Progenitor cell of endocrine pancreas (in vitro differentiated cells): ENCODE measurements around the gene CYP2C18. TPM values are rescaled to one million over a fixed set of nuclear protein-coding genes. Genes with fewer than 3 reads are reported as not detected.

Experiments used
- DNase-seq: peaks from one replicate; pipeline ENCODE4 v3.0.0; 2021; ENCODE audit warnings: low spot score; ENCODE audit not compliant: unreplicated experiment
- H3K27ac Mint-ChIP-seq: 2 replicates; pipeline ENCODE4 v1.8.0; 2021; ENCODE audit warnings: mild to moderate bottlenecking, moderate library complexity, mixed read lengths
- H3K27me3 Mint-ChIP-seq: 2 replicates; pipeline ENCODE4 v1.8.0; 2021; ENCODE audit warnings: mixed read lengths
- H3K36me3 Mint-ChIP-seq: 2 replicates; pipeline ENCODE4 v1.8.0; 2022; ENCODE audit warnings: mixed read lengths; ENCODE audit not compliant: insufficient read depth
- H3K4me1 Mint-ChIP-seq: 2 replicates; pipeline ENCODE4 v1.8.0; 2021; ENCODE audit warnings: low read depth, mixed read lengths
- H3K4me3 Mint-ChIP-seq: 2 replicates; pipeline ENCODE4 v1.8.0; 2021; ENCODE audit warnings: low read depth, mild to moderate bottlenecking, moderate library complexity, mixed read lengths
- H3K9me3 Mint-ChIP-seq: 2 replicates; pipeline ENCODE4 v1.8.0; 2021; ENCODE audit warnings: low read depth, mixed read lengths
- CTCF ChIP-seq: fragments of 200-600 bp; sonication (generic); IDR thresholded peaks from one replicate; pipeline ENCODE4 v1.5.0; 2021; ENCODE audit warnings: antibody characterized with exemption, mild to moderate bottlenecking; ENCODE audit not compliant: unreplicated experiment
- total RNA-seq: library from RNA; stranded (reverse); gene quantifications from 2 replicates; pipeline ENCODE4 v1.2.1, GENCODE V29; 2021

CYP2C18 gene
- total RNA-seq, 1 donor from 2014 or later = not detected

GRCh38 chr10:94777886-94778458 lies 94.4 kb downstream of the CYP2C18 start:
- Mint-ChIP-seq H3K36me3 (no peaks in the 10 kb centered on the region), H3K4me1 (peaks cover 10% of the 10 kb centered on the region), H3K4me3 (no peak overlapping the region), H3K27ac (no peak overlapping the region), H3K27me3 (no peaks in the 10 kb centered on the region), H3K9me3 (no peaks in the 10 kb centered on the region)
- no peak for DNase-seq
- TF ChIP-seq CTCF = no peak

- no peak for TF ChIP-seq CTCF
- Mint-ChIP-seq H3K4me3 (no peak overlapping the region), H3K27ac (no peak overlapping the region), H3K36me3 (no peaks in the 10 kb centered on the region), H3K27me3 (no peaks in the 10 kb centered on the region), H3K4me1 (peaks cover 10% of the 10 kb centered on the region), H3K9me3 (peaks cover 3% of the 10 kb centered on the region)
- no peak for DNase-seq
Measured at GRCh38 chr10:94780844-94781243, 97.3 kb downstream of the CYP2C18 start.

GRCh38 chr10:94784256-94784655 lies 100.7 kb downstream of the CYP2C18 start:
- DNase-seq = no peak
- H3K9me3 Mint-ChIP-seq = peaks cover 3% of the 10 kb centered on the region
- peaks cover 4% of the 10 kb centered on the region for H3K4me1 Mint-ChIP-seq
- TF ChIP-seq CTCF = no peak
- no peaks in the 10 kb centered on the region for H3K36me3 Mint-ChIP-seq
- no peaks in the 10 kb centered on the region for H3K27me3 Mint-ChIP-seq
- no peak overlapping the region for H3K27ac Mint-ChIP-seq
- H3K4me3 Mint-ChIP-seq = no peak overlapping the region

GRCh38 chr10:94785211-94785610 lies 101.7 kb downstream of the CYP2C18 start:
- DNase-seq = no peak
- TF ChIP-seq CTCF = no peak
- Mint-ChIP-seq H3K4me3 (no peak overlapping the region), H3K4me1 (peaks cover 1% of the 10 kb centered on the region), H3K27ac (no peak overlapping the region), H3K27me3 (no peaks in the 10 kb centered on the region), H3K9me3 (peaks cover 5% of the 10 kb centered on the region), H3K36me3 (no peaks in the 10 kb centered on the region)

Other genes starting within 250 kb of the CYP2C18 start
- 118 and 132 TPM in 2 replicates for gene HELLS, start 137.9 kb upstream of the CYP2C18 start, total RNA-seq
- 0.42 TPM in 1 of 2 replicates, not detected in the other for gene CYP2C19, start 79.0 kb downstream of the CYP2C18 start, total RNA-seq